Osteocyte (in vitro differentiated cells): Measurements from ENCODE around the gene ACOT12. TPM values are rescaled to one million over a fixed set of nuclear protein-coding genes. Genes with fewer than 3 reads are reported as not detected.

Source experiments
- DNase-seq: peaks from one replicate; pipeline ENCODE4 v3.0.0; 2021; ENCODE audit warnings: mixed read lengths; ENCODE audit not compliant: unreplicated experiment; ENCODE audit errors: extremely low spot score
- H3K27ac Mint-ChIP-seq: one replicate; pipeline ENCODE4 v1.8.0; 2021; ENCODE audit warnings: mild to moderate bottlenecking, mixed read lengths; ENCODE audit not compliant: unreplicated experiment
- H3K27me3 Mint-ChIP-seq: one replicate; pipeline ENCODE4 v1.8.0; 2021; ENCODE audit warnings: mixed read lengths; ENCODE audit not compliant: unreplicated experiment
- H3K36me3 Mint-ChIP-seq: one replicate; pipeline ENCODE4 v1.8.0; 2021; ENCODE audit warnings: mixed read lengths; ENCODE audit not compliant: unreplicated experiment
- H3K4me1 Mint-ChIP-seq: one replicate; pipeline ENCODE4 v1.8.0; 2021; ENCODE audit warnings: mixed read lengths; ENCODE audit not compliant: unreplicated experiment
- H3K4me3 Mint-ChIP-seq: one replicate; pipeline ENCODE4 v1.8.0; 2021; ENCODE audit warnings: mild to moderate bottlenecking, moderate library complexity, mixed read lengths; ENCODE audit not compliant: unreplicated experiment
- H3K9me3 Mint-ChIP-seq: one replicate; pipeline ENCODE4 v1.8.0; 2021; ENCODE audit warnings: mixed read lengths; ENCODE audit not compliant: unreplicated experiment
- CTCF ChIP-seq: fragments of 200-600 bp; sonication (generic); IDR thresholded peaks from 2 replicates; pipeline ENCODE4 v1.5.0; 2021; ENCODE audit warnings: antibody characterized with exemption, mild to moderate bottlenecking, moderate library complexity
- total RNA-seq: library from RNA; stranded (reverse); gene quantifications from 2 replicates; pipeline ENCODE4 v1.2.1, GENCODE V29; 2021

Gene ACOT12
- total RNA-seq, 1 donor from 2014 or later: not detected

GRCh38 chr5:81359881-81360280 is 34.1 kb downstream of the ACOT12 start:
- no peaks in the 10 kb centered on the region for H3K9me3 Mint-ChIP-seq
- H3K4me1 Mint-ChIP-seq: no peaks in the 10 kb centered on the region
- H3K27ac Mint-ChIP-seq: no peak overlapping the region
- H3K4me3 Mint-ChIP-seq: no peak overlapping the region
- H3K27me3 Mint-ChIP-seq: peaks cover 8% of the 10 kb centered on the region
- DNase-seq: no peak
- TF ChIP-seq CTCF: no peak
- no peaks in the 10 kb centered on the region for H3K36me3 Mint-ChIP-seq

GRCh38 chr5:81359108-81359507 is 34.8 kb downstream of the ACOT12 start:
- no peaks in the 10 kb centered on the region for H3K9me3 Mint-ChIP-seq
- H3K27me3 Mint-ChIP-seq: peaks cover 8% of the 10 kb centered on the region
- H3K4me1 Mint-ChIP-seq: no peaks in the 10 kb centered on the region
- H3K36me3 Mint-ChIP-seq: no peaks in the 10 kb centered on the region
- no peak for TF ChIP-seq CTCF
- H3K4me3 Mint-ChIP-seq: no peak overlapping the region
- no peak overlapping the region for H3K27ac Mint-ChIP-seq
- no peak for DNase-seq

GRCh38 chr5:81355291-81356251 is 38.4 kb downstream of the ACOT12 start:
- no peak overlapping the region for H3K4me3 Mint-ChIP-seq
- no peak for DNase-seq
- H3K4me1 Mint-ChIP-seq: no peaks in the 10 kb centered on the region
- H3K9me3 Mint-ChIP-seq: no peaks in the 10 kb centered on the region
- no peaks in the 10 kb centered on the region for H3K36me3 Mint-ChIP-seq
- no peak for TF ChIP-seq CTCF
- H3K27ac Mint-ChIP-seq: no peak overlapping the region
- peaks cover 16% of the 10 kb centered on the region for H3K27me3 Mint-ChIP-seq

- Mint-ChIP-seq H3K27ac (no peak overlapping the region), H3K4me1 (no peaks in the 10 kb centered on the region), H3K27me3 (peaks cover 13% of the 10 kb centered on the region), H3K36me3 (no peaks in the 10 kb centered on the region), H3K4me3 (no peak overlapping the region), H3K9me3 (no peaks in the 10 kb centered on the region)
- no peak for DNase-seq
- TF ChIP-seq CTCF: no peak
Measured at GRCh38 chr5:81354093-81354492, 39.8 kb downstream of the ACOT12 start.

- TF ChIP-seq CTCF: no peak
Measured at GRCh38 chr5:81353189-81353588, 40.7 kb downstream of the ACOT12 start.

More at GRCh38 chr5:81353189-81353588, 40.7 kb downstream of the ACOT12 start:
- Mint-ChIP-seq H3K4me1 (no peaks in the 10 kb centered on the region), H3K27me3 (peaks cover 10% of the 10 kb centered on the region), H3K9me3 (no peaks in the 10 kb centered on the region), H3K4me3 (no peak overlapping the region), H3K36me3 (no peaks in the 10 kb centered on the region), H3K27ac (no peak overlapping the region)
- no peak for DNase-seq
